Measurements from ENCODE around the gene RAB17.

The RAB17 gene

DNA sequence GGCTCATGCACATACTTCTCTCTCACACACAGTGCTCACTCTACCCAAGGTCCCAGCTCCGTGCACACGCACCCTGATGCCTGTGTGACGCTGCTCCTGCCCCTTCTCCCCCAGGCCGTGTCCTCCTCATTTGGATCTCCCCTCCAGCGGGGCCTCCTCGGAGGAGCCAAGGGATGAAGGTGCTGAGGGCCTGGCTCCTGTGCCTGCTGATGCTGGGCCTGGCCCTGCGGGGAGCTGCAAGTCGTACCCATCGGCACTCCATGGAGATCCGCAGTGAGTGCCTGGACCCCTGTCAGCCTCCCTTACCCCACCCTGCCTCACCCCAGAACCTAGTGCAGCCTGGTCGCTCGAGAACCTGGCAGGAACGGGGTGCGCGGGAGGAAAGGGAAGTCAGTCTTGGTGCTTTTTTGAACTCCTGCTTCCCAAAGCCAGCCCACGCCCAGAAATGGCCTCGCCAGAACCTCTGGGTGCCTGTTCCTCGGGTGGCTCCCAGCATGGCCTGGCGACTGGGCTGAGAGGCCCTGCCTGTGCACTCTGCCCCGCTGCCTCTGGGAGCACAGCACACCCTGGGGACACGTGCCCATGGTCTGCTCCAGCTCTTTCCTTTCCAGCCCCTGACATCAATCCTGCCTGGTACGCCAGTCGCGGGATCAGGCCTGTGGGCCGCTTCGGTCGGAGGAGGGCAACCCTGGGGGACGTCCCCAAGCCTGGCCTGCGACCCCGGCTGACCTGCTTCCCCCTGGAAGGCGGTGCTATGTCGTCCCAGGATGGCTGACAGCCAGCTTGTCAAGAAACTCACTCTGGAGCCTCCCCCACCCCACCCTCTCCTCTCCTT, 23.9 kb downstream of the RAB17 start, which contains the start of gene PRLH:
Gene PRLH (plus strand): TSS at position 174 of the 835 bp plus-strand sequence. CDS start 0 bp downstream, at position 174.
- Histone ChIP-seq H3K4me1 (ENCODE audit: low read length) (peaks cover under 1% of the 10 kb centered on the region; the same call in 1 of the 2 replicates), H3K27ac (ENCODE audit: low read length) (no peak within 1 kb of the TSS), H3K36me3 (replicated peaks; ENCODE audit: insufficient read depth, low read length) (no peaks in the 10 kb centered on the region), H3F3A (ENCODE audit: insufficient read depth, low read length) (no peaks in the 10 kb centered on the region), H3K9me3 (replicated peaks; ENCODE audit: insufficient read depth, low read length) (no peaks in the 10 kb centered on the region), H3K27me3 (replicated peaks; ENCODE audit: insufficient read depth, low read length) (peaks cover 6% of the 10 kb centered on the region), H3K4me3 (ENCODE audit: low read length) (no peak within 1 kb of the TSS), H3K4me2 (ENCODE audit: low read depth, low read length) (no peak within 1 kb of the TSS), H2AFZ (ENCODE audit: low read length) (no peak within 1 kb of the TSS), H3K9me2 (replicated peaks; ENCODE audit: insufficient read depth, low read length) (no peaks in the 10 kb centered on the region), H3K79me2 (ENCODE audit: low read length) (no peaks in the 10 kb centered on the region), H4K20me1 (ENCODE audit: insufficient read depth, low read length) (no peaks in the 10 kb centered on the region), H3K9ac (ENCODE audit: low read length) (no peak within 1 kb of the TSS)
- DNase-seq, result no peak
- TF ChIP-seq EZH2 (optimal IDR thresholded peaks at IDR 0.05; ENCODE audit: low read depth, low read length) (no peak), EZH2phosphoT487 (IDR thresholded peaks at IDR 0.05; ENCODE audit: low read length) (no peak)
- TF ChIP-seq, protein P1, sequence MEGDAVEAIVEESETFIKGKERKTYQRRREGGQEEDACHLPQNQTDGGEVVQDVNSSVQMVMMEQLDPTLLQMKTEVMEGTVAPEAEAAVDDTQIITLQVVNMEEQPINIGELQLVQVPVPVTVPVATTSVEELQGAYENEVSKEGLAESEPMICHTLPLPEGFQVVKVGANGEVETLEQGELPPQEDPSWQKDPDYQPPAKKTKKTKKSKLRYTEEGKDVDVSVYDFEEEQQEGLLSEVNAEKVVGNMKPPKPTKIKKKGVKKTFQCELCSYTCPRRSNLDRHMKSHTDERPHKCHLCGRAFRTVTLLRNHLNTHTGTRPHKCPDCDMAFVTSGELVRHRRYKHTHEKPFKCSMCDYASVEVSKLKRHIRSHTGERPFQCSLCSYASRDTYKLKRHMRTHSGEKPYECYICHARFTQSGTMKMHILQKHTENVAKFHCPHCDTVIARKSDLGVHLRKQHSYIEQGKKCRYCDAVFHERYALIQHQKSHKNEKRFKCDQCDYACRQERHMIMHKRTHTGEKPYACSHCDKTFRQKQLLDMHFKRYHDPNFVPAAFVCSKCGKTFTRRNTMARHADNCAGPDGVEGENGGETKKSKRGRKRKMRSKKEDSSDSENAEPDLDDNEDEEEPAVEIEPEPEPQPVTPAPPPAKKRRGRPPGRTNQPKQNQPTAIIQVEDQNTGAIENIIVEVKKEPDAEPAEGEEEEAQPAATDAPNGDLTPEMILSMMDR (IDR thresholded peaks at IDR 0.05; ENCODE audit: low read length), result no peak

DNA sequence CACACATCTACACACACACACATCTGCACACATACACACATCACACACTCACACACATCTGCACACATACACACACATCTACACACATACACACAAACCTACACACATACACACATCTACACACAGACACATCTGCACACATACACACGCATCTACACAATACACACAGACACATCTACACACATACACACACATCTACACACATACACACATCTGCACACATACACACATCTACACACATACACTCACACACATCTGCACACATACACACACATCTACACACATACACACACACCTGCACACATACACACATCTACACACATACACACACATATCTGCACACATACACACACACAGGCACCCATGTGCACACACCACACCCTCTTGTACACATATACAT, 24.6 kb downstream of the RAB17 start:
- H3K4me2 ChIP-seq (ENCODE audit: low read depth, low read length), result no peak overlapping the region
- H2AFZ ChIP-seq (ENCODE audit: low read length), result no peak overlapping the region
- no peaks in the 10 kb centered on the region for H4K20me1 ChIP-seq (ENCODE audit: insufficient read depth, low read length)
- H3K9me2 ChIP-seq (replicated peaks; ENCODE audit: insufficient read depth, low read length), result no peaks in the 10 kb centered on the region
- no peak overlapping the region for H3K4me3 ChIP-seq (ENCODE audit: low read length)
- peaks cover 6% of the 10 kb centered on the region for H3K27me3 ChIP-seq (replicated peaks; ENCODE audit: insufficient read depth, low read length)
- no peaks in the 10 kb centered on the region for H3K36me3 ChIP-seq (replicated peaks; ENCODE audit: insufficient read depth, low read length)
- no peaks in the 10 kb centered on the region for H3K79me2 ChIP-seq (ENCODE audit: low read length)
- H3K9ac ChIP-seq (ENCODE audit: low read length), result no peak overlapping the region
- TF ChIP-seq EZH2phosphoT487 (IDR thresholded peaks at IDR 0.05; ENCODE audit: low read length) (no peak), EZH2 (optimal IDR thresholded peaks at IDR 0.05; ENCODE audit: low read depth, low read length) (no peak)
- TF ChIP-seq, protein P1 (IDR thresholded peaks at IDR 0.05; ENCODE audit: low read length), result no peak
- DNase-seq, result no peak
- H3K27ac ChIP-seq (ENCODE audit: low read length), result no peak overlapping the region
- H3K4me1 ChIP-seq (ENCODE audit: low read length), result no peaks in the 10 kb centered on the region
- no peaks in the 10 kb centered on the region for H3F3A ChIP-seq (ENCODE audit: insufficient read depth, low read length)
- no peaks in the 10 kb centered on the region for H3K9me3 ChIP-seq (replicated peaks; ENCODE audit: insufficient read depth, low read length)

- Histone ChIP-seq H3K4me2 (ENCODE audit: low read depth, low read length) (no peak overlapping the region), H3K9me2 (replicated peaks; ENCODE audit: insufficient read depth, low read length) (no peaks in the 10 kb centered on the region), H3K27me3 (replicated peaks; ENCODE audit: insufficient read depth, low read length) (peaks cover 6% of the 10 kb centered on the region), H3K36me3 (replicated peaks; ENCODE audit: insufficient read depth, low read length) (no peaks in the 10 kb centered on the region), H3K4me1 (ENCODE audit: low read length) (no peaks in the 10 kb centered on the region), H4K20me1 (ENCODE audit: insufficient read depth, low read length) (no peaks in the 10 kb centered on the region), H3K79me2 (ENCODE audit: low read length) (no peaks in the 10 kb centered on the region), H3K4me3 (ENCODE audit: low read length) (no peak overlapping the region), H3K27ac (ENCODE audit: low read length) (no peak overlapping the region), H2AFZ (ENCODE audit: low read length) (no peak overlapping the region), H3K9ac (ENCODE audit: low read length) (no peak overlapping the region), H3K9me3 (replicated peaks; ENCODE audit: insufficient read depth, low read length) (no peaks in the 10 kb centered on the region), H3F3A (ENCODE audit: insufficient read depth, low read length) (no peaks in the 10 kb centered on the region)
- TF ChIP-seq EZH2phosphoT487 (IDR thresholded peaks at IDR 0.05; ENCODE audit: low read length) (no peak), EZH2 (optimal IDR thresholded peaks at IDR 0.05; ENCODE audit: low read depth, low read length) (no peak)
- TF ChIP-seq, protein P1 (IDR thresholded peaks at IDR 0.05; ENCODE audit: low read length), result no peak
- DNase-seq, result no peak
Measured at GRCh38 chr2:237564526-237565131, 25.9 kb downstream of the RAB17 start.
